Colon (tissue), 2 donors: Measurements from ENCODE around the gene LSM12.

Experiments used
- FAIRE-seq: peaks from 2 replicates; lab custom pipeline; 2012; peaks lifted over from hg19 to GRCh38; lab: Jason Lieb, UNC
- donor health status: control.
- donor health status: control.

The LSM12 gene

GRCh38 chr17:44095647-44096496 lies 29.4 kb upstream of the LSM12 start:
- no peak for FAIRE-seq

- no peak for FAIRE-seq
Measured at GRCh38 chr17:44095388-44095646, 28.8 kb upstream of the LSM12 start.

DNA sequence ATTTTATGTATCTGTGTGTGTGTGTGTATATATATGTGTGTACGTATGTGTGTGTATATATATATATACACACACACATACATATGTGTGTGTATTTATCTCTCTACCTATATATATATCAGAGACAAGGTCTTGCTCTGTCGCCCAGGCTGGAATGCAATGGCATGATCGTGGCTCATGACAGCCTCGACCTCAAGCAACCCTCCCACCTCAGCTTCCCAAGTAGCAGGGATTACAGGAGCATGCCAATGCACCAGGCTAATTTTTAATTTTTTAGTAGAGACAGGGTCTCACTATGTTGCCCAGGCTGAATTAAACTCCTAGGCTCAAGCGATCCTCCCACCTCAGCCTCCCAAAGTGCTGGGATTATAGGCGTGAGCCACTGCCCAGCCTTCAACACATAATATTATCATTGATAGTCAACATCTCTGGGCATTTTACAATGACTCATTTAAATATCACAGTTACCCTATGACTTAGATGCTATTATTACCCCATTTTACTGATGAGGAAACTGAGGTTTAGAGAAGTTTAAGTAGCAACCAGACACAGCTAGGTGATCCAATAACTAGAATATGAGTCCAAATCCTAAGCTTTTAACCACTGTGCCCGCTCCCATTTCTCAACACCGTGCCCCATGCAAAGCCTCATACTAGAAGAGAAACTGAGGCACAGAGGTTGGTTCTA lies 28.4 kb upstream of the LSM12 start:
- no peak for FAIRE-seq

DNA sequence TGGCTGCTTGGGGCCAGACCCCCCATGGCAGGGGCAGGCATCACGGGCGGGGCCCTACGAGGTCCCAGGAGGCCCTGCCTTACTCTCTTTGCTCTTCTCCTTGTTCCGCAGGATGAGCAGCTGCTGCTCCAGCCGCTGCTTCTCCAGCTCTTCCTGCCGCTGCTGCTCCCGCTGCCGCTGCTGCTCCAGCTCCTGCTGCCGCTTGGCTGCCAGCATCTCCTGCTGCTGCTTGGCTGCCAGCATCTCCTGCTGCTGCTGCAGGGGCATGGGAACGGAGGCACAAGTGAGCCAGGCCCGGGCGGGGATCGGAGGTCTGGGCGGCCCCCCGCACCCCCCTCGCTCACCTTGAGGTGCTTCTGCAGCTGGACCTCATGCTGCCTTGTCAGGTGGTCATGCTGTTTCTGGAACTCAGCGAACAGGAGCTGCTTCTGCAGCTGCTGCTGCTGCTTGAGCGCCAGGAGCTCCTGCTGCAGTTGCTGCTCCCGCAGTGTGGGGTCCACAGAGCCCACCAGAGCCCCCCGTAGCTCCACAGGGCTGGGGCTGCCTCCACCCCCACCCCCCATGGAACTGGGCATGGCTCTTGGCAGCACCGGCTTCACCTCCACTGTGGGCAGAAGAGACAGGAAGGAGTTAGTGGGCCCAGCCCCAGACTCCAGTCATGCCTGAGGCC lies 26.9 kb upstream of the LSM12 start:
- FAIRE-seq: no peak

DNA sequence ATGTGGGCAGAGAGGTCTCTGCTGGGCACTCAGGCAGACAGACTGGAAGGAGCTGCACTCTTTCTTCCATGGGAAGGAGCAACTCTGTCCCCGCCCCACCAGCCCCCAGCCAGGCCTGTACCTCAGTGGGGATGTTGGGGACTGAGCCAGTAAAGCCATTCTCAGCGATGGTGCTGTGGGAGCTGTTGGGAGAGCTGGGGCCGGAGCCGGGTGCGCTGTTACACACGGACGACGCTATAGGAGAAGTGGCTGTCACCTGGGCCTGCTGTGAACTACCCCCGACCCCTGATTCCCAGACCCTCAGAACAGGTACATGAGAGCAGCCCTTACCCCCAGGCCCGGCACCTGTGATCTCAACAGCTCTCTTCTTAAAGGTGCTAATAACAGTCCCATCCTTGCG lies 25.6 kb upstream of the LSM12 start:
- no peak for FAIRE-seq

- no peak for FAIRE-seq
Measured at GRCh38 chr17:44091200-44091997, 24.9 kb upstream of the LSM12 start.

- FAIRE-seq: no peak
Measured at GRCh38 chr17:44088254-44088653, 21.8 kb upstream of the LSM12 start.

GRCh38 chr17:44087319-44087718 lies 20.8 kb upstream of the LSM12 start:
- no peak for FAIRE-seq

DNA sequence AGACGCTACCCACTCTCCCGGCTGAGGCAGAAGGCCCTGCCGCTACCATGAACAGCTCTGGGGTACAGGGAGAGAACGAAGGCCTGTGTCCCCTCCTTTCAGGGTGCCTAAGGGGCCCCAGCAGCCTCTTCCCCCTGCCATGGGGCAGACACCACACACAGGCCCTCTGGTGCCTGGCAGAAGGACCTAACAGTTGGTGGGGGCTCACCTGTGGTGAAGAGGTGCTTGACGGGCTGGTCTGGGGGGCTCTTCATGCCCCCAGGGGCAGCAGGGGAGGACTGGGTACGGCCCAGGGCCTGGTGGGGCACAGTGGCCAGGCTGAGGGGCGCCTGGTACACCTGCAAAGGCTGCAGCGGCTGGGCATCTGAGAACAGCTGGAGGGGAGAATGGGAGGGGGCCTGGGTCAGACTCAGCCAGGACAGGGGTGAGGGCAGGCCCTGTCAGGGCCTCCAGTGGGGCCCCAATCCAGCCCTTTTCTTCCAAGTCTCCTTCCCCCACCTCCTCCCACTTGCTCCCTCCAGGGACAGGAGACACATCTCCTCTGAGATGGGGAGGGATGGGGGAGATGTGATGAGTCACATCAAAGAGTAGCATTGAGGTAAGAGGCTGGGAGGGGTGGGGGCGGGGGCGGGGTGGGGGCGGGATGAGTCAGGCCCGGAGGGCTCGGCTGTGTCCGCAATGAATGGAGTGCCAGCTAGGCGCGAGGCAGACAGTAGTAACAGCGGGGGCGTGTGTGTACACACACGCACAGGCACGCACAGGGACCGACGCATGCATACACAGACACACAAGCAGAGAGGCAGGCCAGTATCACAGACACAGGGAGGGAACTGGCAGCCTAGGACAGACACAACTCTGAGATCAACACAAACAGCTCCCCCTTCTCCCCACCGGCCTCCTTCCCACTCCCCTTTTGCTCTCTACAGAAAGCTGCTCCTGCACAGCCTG lies 20.2 kb upstream of the LSM12 start:
- FAIRE-seq: no peak

- FAIRE-seq: no peak
Measured at GRCh38 chr17:44085908-44086307, 19.4 kb upstream of the LSM12 start.

DNA sequence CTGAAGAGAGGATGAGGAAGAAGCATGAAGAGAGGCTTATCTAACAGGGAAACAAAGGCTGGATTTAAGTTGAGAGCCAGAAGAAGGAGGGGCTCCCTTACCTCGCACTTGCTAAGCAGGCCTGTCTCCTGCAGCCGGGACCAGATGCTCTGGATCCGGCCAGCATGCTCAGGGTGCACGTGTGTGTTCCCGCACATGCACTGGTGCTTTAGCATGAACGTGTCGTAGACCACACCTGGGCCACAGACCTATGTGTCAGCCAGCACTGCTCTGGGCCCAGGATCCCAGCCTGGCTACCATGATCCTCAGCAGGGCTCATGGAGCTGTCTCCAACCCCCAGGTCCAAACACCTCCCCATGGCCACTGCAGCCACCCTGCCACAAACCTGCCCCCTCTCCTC lies 18.4 kb upstream of the LSM12 start:
- FAIRE-seq: no peak

DNA sequence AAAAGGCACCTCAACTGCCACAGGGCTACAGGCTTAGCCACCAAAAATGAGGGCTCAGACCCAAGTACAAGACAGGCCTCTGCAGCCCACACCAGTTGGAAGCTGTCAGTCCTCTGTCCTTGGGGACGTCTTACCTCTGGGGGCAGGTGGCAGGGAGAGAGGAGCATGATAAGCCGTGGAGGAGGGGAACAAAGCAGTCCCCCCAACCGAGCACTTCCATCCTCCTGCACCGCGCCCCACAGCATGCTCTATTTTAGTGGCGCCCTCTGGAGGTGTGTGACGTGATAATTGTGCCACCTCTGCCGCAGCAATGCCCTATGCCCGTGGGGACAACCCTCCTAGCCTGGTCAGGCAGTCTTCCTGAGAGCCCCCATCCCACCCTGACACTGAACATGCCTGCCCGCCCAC lies 17.7 kb upstream of the LSM12 start:
- FAIRE-seq: no peak

GRCh38 chr17:44083250-44083849 lies 16.9 kb upstream of the LSM12 start:
- no peak for FAIRE-seq

- no peak for FAIRE-seq
Measured at GRCh38 chr17:44082256-44082927, 15.9 kb upstream of the LSM12 start.

- no peak for FAIRE-seq
Measured at GRCh38 chr17:44081681-44082080, 15.2 kb upstream of the LSM12 start.

GRCh38 chr17:44079877-44080821 lies 13.7 kb upstream of the LSM12 start:
- FAIRE-seq: no peak

GRCh38 chr17:44078412-44078811 lies 11.9 kb upstream of the LSM12 start:
- FAIRE-seq: no peak

DNA sequence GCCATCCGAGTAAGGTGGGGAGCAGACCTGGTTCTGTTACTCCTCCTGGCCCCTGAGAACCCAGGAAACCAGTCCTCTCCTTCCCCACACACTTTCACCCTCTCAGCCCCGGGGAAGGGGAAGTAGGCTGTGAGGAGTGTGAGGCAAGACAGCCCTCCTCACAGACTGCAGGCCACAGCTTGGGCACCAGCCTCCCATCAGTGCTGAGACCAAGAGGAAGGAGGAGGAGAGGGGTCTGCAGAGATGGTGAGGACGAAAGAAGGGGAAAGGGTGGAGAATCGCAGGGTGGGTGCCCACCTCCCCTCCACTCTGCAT lies 11.1 kb upstream of the LSM12 start:
- no peak for FAIRE-seq
